ENCODE measurements around the gene ALPP.
"Not testable (repeated sequence)": the region's sequence is repeated elsewhere in the genome, so short reads cannot be mapped to it uniquely, and the experiment has no call there.

The ALPP gene

GRCh38 chr2:232341061-232341738 lies 37.4 kb upstream of the ALPP start:
- DNase-seq (ENCODE audit: low read depth in 2 of 2): no peak

DNA sequence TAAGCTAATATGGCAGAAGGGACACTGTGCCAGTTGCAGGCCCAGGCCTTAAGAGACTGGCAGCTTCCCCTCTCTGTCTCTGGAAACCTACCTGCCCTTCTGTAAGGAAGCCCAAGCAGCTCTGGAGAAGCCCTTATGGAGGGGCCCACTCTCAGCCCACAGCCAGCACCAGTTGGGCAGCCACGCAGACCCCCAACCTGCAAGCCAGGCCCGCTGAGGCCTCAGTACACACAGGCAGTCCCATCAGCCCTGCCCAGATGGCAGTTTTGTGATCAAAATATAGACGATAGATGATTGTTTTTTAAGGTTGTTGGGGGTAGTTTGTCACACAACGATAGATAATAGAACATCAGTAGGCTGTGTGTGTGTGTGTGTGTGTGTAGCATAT lies 36.8 kb upstream of the ALPP start:
- no peak for DNase-seq (ENCODE audit: low read depth in 2 of 2)

DNA sequence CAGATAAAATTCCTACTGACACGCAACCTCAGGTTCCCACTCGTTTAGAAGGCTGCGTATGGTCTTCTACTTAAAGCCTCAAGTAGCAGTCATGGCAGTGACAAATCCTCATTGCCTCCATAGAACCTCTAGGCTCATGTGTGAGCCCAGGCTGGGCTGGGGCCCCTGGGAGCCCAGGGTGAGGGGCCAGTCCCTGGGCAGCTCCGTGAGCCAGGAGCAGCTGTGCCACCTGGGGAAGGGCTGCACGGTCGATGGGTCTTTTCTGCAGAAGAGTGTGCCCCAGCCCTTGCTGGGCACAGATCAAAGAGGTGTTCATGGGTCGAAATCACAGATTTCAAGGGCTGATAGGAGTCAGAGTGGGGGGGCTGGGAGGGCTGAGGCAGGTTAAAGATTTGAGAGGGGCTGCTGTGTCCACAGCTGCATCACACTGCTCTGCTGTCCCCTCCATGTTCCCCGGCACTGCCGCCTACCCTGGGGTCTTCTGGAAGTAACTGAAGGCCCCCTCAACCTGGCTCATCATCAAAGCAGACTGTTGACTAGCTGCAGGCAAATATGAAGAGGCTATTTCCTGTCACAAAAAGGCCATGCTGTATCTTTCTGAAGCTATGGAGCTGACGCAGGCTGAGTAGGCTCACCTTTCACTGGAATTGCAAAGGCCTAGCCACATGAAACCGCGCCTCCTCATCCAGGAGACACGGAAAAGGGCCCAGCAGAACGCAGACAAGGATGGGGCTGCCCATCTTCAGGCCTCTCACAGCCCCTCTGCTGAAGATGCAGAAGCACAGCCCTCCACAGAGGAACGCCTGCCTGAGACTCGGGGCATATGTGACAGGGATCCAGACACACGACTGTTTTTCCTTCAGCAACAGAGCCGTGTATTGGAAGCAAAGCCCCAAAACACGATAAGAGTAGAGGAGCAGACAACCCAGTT lies 35.7 kb upstream of the ALPP start:
- no peak for DNase-seq (ENCODE audit: low read depth in 2 of 2)

GRCh38 chr2:232343821-232344220 lies 34.7 kb upstream of the ALPP start:
- DNase-seq (ENCODE audit: low read depth in 2 of 2): no peak

GRCh38 chr2:232345251-232345650 lies 33.3 kb upstream of the ALPP start:
- no peak for DNase-seq (ENCODE audit: low read depth in 2 of 2)

GRCh38 chr2:232347369-232347768 lies 31.2 kb upstream of the ALPP start:
- DNase-seq (ENCODE audit: low read depth in 2 of 2): no peak

- DNase-seq (ENCODE audit: low read depth in 2 of 2): no peak
Observed at GRCh38 chr2:232348936-232349335, 29.6 kb upstream of the ALPP start.

DNA sequence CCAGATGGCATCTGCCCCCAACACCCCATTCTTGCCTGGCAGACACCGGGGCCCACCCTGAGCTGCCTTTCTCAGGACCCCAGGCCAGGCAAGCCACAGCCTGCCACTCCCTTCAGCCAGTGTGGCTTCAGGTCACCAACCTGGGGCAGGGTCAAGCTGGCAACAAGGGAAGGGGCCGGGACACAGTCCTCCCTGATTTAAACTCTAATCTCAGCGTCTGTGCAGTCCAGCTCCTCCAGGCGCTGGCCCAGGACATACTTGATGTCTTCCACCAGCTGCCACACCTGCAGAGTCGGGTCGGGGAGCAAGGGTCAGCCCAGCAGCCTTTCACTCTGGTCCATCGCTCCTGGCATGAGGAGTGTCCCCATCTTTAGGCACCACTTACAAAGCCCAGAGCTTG lies 29.0 kb upstream of the ALPP start:
- no peak for DNase-seq (ENCODE audit: low read depth in 2 of 2)

- no peak for DNase-seq (ENCODE audit: low read depth in 2 of 2)
Observed at GRCh38 chr2:232349946-232350635, 28.5 kb upstream of the ALPP start.

DNA sequence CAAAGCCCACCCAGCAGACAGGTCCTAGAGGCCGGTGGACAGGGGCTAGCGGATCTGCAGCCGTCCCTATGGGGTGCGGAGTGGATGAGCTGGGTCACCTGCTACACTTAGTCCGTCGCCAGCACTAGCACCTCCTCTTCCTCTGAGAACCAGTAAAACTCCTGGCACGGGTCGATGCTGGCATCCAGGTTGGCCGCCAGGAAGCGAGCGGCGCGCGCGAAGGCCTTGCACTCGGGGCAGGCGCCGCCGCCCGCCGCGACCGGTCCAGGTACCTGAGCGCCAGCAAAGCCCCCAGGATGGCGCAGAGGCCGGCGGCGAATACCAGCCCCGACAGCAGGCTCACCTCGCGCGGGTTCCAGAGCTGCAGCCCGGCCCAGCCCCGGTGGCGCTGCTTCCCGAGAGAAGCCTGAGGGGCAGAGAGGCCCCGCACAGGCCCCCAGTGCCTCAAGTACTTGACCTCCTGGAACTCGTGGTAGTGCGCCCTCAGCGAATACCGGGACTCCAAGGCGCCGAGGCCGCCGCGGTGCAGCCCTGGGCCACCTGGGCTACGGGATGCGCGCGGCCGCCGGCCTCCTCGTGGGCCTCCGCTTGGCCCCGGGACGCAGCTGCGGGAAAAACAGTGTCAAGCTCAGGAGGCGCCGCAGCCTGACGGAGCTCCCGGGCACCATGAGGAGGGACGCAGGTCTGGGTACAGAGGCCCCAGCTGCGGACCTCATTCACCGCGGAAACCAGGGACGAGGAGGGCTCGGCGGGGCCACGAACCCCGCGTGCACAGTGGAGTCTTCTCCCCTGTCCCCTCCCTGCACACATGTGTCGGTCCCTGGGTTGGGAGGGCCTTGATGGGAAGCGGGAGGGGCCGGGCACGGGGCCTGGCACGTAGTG lies 27.5 kb upstream of the ALPP start:
- no peak for DNase-seq (ENCODE audit: low read depth in 2 of 2)

GRCh38 chr2:232351686-232352510 lies 26.7 kb upstream of the ALPP start:
- no peak for DNase-seq (ENCODE audit: low read depth in 2 of 2)

DNA sequence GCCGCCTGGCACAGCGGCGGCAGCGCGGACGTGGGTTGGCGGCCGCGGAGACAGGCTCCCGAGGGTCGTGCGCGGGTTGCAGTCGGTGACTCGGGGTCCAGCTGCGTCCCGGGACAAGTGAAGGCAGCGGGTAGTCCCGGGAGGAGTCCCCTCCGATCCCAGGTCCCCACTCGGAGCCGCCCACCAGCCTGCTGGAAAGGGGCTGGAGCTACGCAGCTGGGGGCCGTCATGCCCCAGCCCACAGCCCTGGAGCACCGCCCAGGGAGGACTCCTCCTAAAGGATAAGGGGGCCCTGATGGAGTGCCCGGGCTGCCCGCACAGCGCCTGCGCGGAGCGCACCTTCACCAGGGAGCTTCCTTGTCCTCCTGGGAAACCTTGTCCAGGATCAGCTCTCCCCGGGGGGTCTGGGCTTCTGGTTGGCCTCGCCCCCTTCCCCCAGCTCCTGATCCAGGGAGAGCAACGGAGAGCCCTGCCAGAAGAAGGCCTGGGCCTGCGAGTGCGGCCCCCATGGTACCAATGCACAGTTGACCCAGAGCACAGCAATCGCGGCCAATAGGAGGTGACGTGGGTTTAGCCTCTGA lies 25.9 kb upstream of the ALPP start:
- DNase-seq (ENCODE audit: low read depth in 2 of 2): no peak

DNA sequence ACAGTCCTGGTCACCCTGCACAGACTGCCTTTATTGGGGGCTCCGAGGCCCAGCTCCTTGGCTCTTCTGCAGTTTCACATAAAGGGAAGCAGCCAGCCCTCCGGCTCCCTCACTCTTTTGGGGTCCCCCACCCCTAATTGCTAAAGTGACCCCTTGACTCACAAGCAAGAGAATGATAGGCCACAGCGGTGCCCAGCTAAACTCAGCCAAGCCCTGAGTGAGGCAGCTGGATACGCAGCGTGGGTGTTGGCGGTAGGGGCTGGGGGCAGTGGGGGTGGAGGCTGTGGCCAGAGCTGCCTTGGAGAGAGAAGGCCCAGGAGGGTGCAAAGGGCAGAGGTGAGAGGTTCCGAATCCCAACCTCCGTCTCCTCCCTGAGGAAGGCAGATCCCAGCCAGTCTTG lies 25.5 kb upstream of the ALPP start:
- DNase-seq (ENCODE audit: low read depth in 2 of 2): no peak

DNA sequence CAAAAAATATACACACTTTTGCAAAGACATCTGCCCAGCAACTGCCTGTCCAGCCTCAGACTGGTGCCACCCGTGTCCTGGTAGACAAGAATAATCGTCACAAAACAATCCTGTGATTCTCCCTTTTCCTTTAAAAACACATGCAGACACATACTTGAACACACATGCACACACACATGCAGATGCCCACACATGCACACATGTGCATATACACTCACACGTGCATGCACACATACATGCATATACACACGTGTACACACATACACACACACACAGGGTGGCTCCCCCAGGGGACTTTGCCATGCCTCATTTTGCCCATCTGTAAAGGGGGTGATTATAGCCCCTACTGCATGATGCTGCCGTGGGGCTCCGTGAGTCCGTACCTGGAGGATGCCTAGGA lies 24.9 kb upstream of the ALPP start:
- no peak for DNase-seq (ENCODE audit: low read depth in 2 of 2)

GRCh38 chr2:232354069-232354468 lies 24.5 kb upstream of the ALPP start:
- DNase-seq (ENCODE audit: low read depth in 2 of 2): no peak

GRCh38 chr2:232361646-232362045 lies 16.9 kb upstream of the ALPP start:
- no peak for DNase-seq (ENCODE audit: low read depth in 2 of 2)

DNA sequence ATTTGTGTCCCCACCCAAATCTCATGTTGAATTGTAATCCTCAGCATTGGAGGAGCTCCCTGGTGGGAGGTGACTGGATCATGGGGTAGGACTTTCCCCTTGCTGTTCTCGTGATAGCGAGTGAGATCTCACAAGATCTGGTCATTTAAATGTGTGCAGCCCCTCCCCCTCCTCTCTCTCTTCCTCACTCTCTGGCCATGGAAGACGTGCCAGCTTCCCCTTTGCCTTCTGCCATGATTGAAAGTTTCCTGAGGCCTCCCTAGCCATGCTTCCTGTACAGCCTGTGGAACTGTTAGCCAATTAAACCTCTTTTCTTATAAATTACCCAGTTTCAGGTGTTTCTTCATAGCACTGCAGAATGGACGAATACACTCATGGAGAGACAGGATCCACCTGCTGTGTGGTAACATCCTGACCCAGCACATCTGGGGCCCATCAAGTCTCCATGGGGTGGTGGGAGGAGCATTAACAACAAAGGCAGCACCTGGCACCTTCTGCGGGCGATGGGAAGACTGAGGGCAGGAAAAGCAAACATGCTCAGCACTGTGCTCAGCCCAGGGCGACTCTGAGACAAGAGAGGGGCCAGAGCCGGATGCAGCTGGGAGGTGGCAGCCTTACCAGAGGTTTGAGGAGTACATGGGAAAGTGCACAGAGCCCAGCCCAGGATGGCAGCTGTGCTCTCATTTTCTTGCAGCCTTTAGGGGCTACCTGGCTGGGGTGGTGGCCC lies 16.2 kb upstream of the ALPP start:
- DNase-seq (ENCODE audit: low read depth in 2 of 2): no peak

- DNase-seq (ENCODE audit: low read depth in 2 of 2): not testable (repeated sequence)
Observed at GRCh38 chr2:232363064-232363783, 15.3 kb upstream of the ALPP start.

All from fibroblast of skin of left quadriceps (primary cell).